ENCODE data around the gene TMEM231. TPM values are rescaled to one million over a fixed set of nuclear protein-coding genes. Genes with fewer than 3 reads are reported as not detected.

The TMEM231 gene
- polyA plus RNA-seq, 3 donors = 0.27 to 0.75 (median 0.72) TPM

GRCh38 chr16:75514296-75514695 lies 41.8 kb downstream of the TMEM231 start:
- Histone ChIP-seq H3K4me2 (replicated peaks; ENCODE audit: extremely low read depth, low read length, poor library complexity, severe bottlenecking) (no peak overlapping the region), H3K9ac (ENCODE audit: insufficient read depth, low read length, poor library complexity, severe bottlenecking) (no peak overlapping the region), H2AFZ (ENCODE audit: insufficient read depth, low read depth, low read length, poor library complexity, severe bottlenecking) (no peak overlapping the region), H3K9me3 (replicated peaks in 1 of 2; ENCODE audit: control insufficient read depth in 1 of 2, insufficient read depth in 1 of 2, low read length in 2 of 2) (no peaks in the 10 kb centered on the region), H3K27me3 (ENCODE audit: control insufficient read depth in 2 of 2, insufficient read depth in 2 of 2, low read length in 2 of 2) (peaks cover 0 to 6% of the 10 kb centered on the region in 2 donors), H3K36me3 (replicated peaks in 1 of 2; ENCODE audit: control insufficient read depth in 1 of 2, insufficient read depth in 2 of 2, low read length in 2 of 2) (no peaks in the 10 kb centered on the region), H3K79me2 (ENCODE audit: insufficient read depth, low read length) (no peaks in the 10 kb centered on the region), H3K4me1 (ENCODE audit: control insufficient read depth in 1 of 2, insufficient read depth in 2 of 2, low read length in 2 of 2) (peaks cover 4 to 5% of the 10 kb centered on the region in 2 donors), H4K20me1 (ENCODE audit: insufficient read depth, low read length) (no peaks in the 10 kb centered on the region), H3K27ac (ENCODE audit: low read depth in 1 of 2, low read length in 2 of 2) (no peak overlapping the region), H3K4me3 (replicated peaks in 1 of 3; ENCODE audit: low read depth in 2 of 3, low read length in 3 of 3) (no peak overlapping the region)
- intact Hi-C loops (cut with micrococcal nuclease) = no loop called here
- Mint-ChIP-seq H3K36me3 (peaks cover 0 to 4% of the 10 kb centered on the region in 2 donors), H3K4me3 (no peak overlapping the region), H3K27ac (no peak overlapping the region), H3K9me3 (peaks cover 0 to 2% (median 0%) of the 10 kb centered on the region in 7 donors), H3K4me1 (peaks cover 11% of the 10 kb centered on the region), H3K27me3 (ENCODE audit: low read depth in 3 of 3) (peaks cover 5 to 11% (median 10%) of the 10 kb centered on the region in 3 donors)
- 100% methylated on average over 5 of the region's 11 CpGs for WGBS (ENCODE audit: insufficient coverage)
- TF ChIP-seq CTCF (IDR thresholded peaks at IDR 0.05) = no peak
- no peak for DNase-seq

- Histone ChIP-seq H3K4me3 (replicated peaks in 1 of 3; ENCODE audit: low read depth in 2 of 3, low read length in 3 of 3) (peak overlapping the region in 1 of 3 experiments; percentile 44), H4K20me1 (ENCODE audit: insufficient read depth, low read length) (no peaks in the 10 kb centered on the region), H3K79me2 (ENCODE audit: insufficient read depth, low read length) (no peaks in the 10 kb centered on the region), H3K4me2 (replicated peaks; ENCODE audit: extremely low read depth, low read length, poor library complexity, severe bottlenecking) (peak overlapping the region; percentile 38), H3K36me3 (replicated peaks in 1 of 2; ENCODE audit: control insufficient read depth in 1 of 2, insufficient read depth in 2 of 2, low read length in 2 of 2) (no peaks in the 10 kb centered on the region), H3K9me3 (replicated peaks in 1 of 2; ENCODE audit: control insufficient read depth in 1 of 2, insufficient read depth in 1 of 2, low read length in 2 of 2) (no peaks in the 10 kb centered on the region), H3K27ac (ENCODE audit: low read depth in 1 of 2, low read length in 2 of 2) (peak overlapping the region; percentile 0 to 69), H2AFZ (ENCODE audit: insufficient read depth, low read depth, low read length, poor library complexity, severe bottlenecking) (no peak overlapping the region), H3K4me1 (ENCODE audit: control insufficient read depth in 1 of 2, insufficient read depth in 2 of 2, low read length in 2 of 2) (peaks cover 18 to 20% of the 10 kb centered on the region in 2 donors), H3K9ac (ENCODE audit: insufficient read depth, low read length, poor library complexity, severe bottlenecking) (peak overlapping the region; percentile 12), H3K27me3 (ENCODE audit: control insufficient read depth in 2 of 2, insufficient read depth in 2 of 2, low read length in 2 of 2) (peaks cover 0 to 3% of the 10 kb centered on the region in 2 donors)
- Mint-ChIP-seq H3K9me3 (no peaks in the 10 kb centered on the region), H3K27me3 (ENCODE audit: low read depth in 3 of 3) (peaks cover 0 to 9% (median 6%) of the 10 kb centered on the region in 3 donors), H3K4me1 (peaks cover 24% of the 10 kb centered on the region), H3K36me3 (no peaks in the 10 kb centered on the region), H3K4me3 (peak overlapping the region; percentile 37 to 52), H3K27ac (peak overlapping the region; percentile 84 to 95 (median 92))
- WGBS (ENCODE audit: insufficient coverage) = 0% methylated on average over 2 of the region's 7 CpGs
- intact Hi-C loops (cut with micrococcal nuclease) = no loop called here
- DNase-seq = peak; percentile 93 to 98 (median 98)
- TF ChIP-seq CTCF (IDR thresholded peaks at IDR 0.05) = no peak
Observed at GRCh38 chr16:75506574-75506973, 49.5 kb downstream of the TMEM231 start.

Data from CD14-positive monocyte (primary cell).